Ascending aorta (tissue), 2 donors: ENCODE results near the gene NBL1. TPM values are rescaled to one million over a fixed set of nuclear protein-coding genes. Genes with fewer than 3 reads are reported as not detected.

Experiments used
- DNase-seq, 2 donors: peaks; one replicate each; pipeline ENCODE4 v3.0.0-alpha.2; 2019; ENCODE audit warnings: low spot score in 2 of 2
- H3K27ac ChIP-seq, 2 donors: fragments of 200-600 bp; sonication (generic); one replicate each; pipeline ENCODE4 v1.5.1; 2016 to 2017; ENCODE audit warnings: mild to moderate bottlenecking in 1 of 2
- H3K27me3 ChIP-seq: fragments of 200-600 bp; sonication (generic); one replicate; pipeline ENCODE4 v1.5.1; 2017
- H3K36me3 ChIP-seq, 2 donors: fragments of 200-600 bp; sonication (generic); one replicate each; pipeline ENCODE4 v1.5.1; 2016
- H3K4me1 ChIP-seq, 2 donors: fragments of 200-600 bp; sonication (generic); one replicate each; pipeline ENCODE4 v1.5.1; 2016 to 2017; ENCODE audit warnings: mild to moderate bottlenecking in 1 of 2
- H3K4me3 ChIP-seq, 2 donors: fragments of 200-600 bp; sonication (generic); one replicate each; pipeline ENCODE4 v1.5.1; 2016 to 2017; ENCODE audit warnings: mild to moderate bottlenecking in 1 of 2
- H3K9me3 ChIP-seq, 2 donors: fragments of 200-600 bp; sonication (generic); one replicate each; pipeline ENCODE4 v1.5.1; 2016
- intact Hi-C: fragments of 100-400 bp; cut with DNase I; formaldehyde crosslinking; loops from one replicate; pipeline ENCODE4 v1.15.1; 2023
- total RNA-seq: library from RNA; depleted of rRNA; stranded (reverse); fragments of >200 nt; gene quantifications from one replicate; pipeline ENCODE4 v1.1.0, GENCODE V29; 2016
- TF ChIP-seq, protein P1 (sequence below), 3 experiments: fragments of 200-600 bp in 2 of 3; fragments of 450-650 bp in 1 of 3; sonication (generic) in 2 of 3; IDR thresholded peaks; one replicate each; pipeline ENCODE4 v1.5.1; 2016 to 2019; ENCODE audit warnings: antibody characterized with exemption in 3 of 3, mild to moderate bottlenecking in 1 of 3, moderate library complexity in 1 of 3

NBL1 gene
- total RNA-seq, 1 donor from 2014 or later: 157 TPM

DNA sequence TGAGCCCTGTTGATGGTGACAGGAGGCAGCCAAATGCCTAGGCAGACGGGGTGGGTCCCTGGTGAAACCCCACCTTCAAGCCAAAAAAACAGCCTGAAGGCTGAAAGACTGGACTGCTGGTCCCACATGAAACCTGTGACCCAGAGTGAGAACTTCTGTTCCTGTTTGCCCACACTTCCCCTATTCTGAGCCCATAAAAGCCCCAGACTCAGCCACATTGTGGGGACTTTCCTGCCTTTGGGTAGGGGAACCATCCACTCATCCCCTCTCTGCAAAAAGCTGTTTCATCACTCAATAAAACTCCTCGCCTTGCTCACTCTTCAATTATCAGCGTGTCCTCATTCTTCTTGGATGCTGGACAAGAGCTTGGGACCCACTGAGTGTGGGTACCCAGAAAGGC is 45.7 kb downstream of the NBL1 start:
- Histone ChIP-seq H3K9me3 (no peaks in the 10 kb centered on the region), H3K36me3 (peaks cover 53 to 64% of the 10 kb centered on the region in 2 donors), H3K4me3 (no peak overlapping the region), H3K27ac (no peak overlapping the region), H3K4me1 (no peaks in the 10 kb centered on the region), H3K27me3 (no peaks in the 10 kb centered on the region)
- TF ChIP-seq, protein P1, sequence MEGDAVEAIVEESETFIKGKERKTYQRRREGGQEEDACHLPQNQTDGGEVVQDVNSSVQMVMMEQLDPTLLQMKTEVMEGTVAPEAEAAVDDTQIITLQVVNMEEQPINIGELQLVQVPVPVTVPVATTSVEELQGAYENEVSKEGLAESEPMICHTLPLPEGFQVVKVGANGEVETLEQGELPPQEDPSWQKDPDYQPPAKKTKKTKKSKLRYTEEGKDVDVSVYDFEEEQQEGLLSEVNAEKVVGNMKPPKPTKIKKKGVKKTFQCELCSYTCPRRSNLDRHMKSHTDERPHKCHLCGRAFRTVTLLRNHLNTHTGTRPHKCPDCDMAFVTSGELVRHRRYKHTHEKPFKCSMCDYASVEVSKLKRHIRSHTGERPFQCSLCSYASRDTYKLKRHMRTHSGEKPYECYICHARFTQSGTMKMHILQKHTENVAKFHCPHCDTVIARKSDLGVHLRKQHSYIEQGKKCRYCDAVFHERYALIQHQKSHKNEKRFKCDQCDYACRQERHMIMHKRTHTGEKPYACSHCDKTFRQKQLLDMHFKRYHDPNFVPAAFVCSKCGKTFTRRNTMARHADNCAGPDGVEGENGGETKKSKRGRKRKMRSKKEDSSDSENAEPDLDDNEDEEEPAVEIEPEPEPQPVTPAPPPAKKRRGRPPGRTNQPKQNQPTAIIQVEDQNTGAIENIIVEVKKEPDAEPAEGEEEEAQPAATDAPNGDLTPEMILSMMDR (IDR thresholded peaks at IDR 0.05): no peak
- no peak for DNase-seq
- intact Hi-C loops: no loop called here

DNA sequence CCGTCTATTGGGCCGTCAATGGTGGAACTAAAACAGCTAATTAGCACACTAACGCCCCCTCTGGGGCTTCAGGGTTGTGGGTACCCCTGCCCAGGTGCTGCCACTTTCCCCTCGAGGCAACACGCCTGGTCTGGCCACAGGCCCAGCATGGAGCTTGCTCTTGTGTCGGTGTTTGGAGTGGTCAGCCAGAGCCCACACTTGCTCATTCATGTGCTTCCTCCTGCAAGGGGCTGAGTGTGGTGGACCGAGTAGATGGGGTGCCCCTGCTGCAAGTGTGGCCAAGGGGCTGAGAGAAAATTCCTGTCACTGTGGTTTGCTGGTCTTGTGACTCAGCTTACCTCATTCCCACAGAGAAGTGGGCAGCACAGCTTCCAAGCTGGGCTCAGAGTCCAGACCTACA is 46.2 kb downstream of the NBL1 start:
- Histone ChIP-seq H3K36me3 (peaks cover 58 to 64% of the 10 kb centered on the region in 2 donors), H3K9me3 (no peaks in the 10 kb centered on the region), H3K4me3 (no peak overlapping the region), H3K4me1 (no peaks in the 10 kb centered on the region), H3K27me3 (no peaks in the 10 kb centered on the region), H3K27ac (no peak overlapping the region)
- TF ChIP-seq, protein P1 (IDR thresholded peaks at IDR 0.05): no peak
- no peak for DNase-seq
- intact Hi-C loops: no loop called here

DNA sequence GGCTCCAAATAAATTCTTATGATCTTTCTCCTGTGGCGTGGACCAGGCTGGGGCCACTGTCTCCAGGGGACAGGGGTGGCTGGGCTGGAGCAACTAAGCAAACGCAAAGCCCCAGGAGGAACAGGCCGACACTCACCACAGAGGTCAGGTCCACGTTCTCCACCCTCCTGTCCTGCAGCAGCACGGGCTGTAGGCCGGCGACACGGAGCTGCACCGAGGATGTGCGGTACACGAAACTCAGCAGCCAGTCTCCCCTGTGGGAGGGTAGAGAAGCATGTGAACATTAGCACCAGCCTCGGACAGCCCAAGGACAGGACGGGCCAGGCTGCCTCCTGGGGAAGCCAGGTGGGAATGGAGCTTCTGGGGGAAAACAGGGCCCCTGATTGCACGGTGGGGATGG is 50.2 kb downstream of the NBL1 start:
- Histone ChIP-seq H3K4me3 (no peak overlapping the region), H3K36me3 (peaks cover 42 to 65% of the 10 kb centered on the region in 2 donors), H3K9me3 (no peaks in the 10 kb centered on the region), H3K4me1 (no peaks in the 10 kb centered on the region), H3K27me3 (no peaks in the 10 kb centered on the region), H3K27ac (no peak overlapping the region)
- TF ChIP-seq, protein P1 (IDR thresholded peaks at IDR 0.05): no peak
- no peak for DNase-seq
- intact Hi-C loops: no loop called here

GRCh38 chr1:19695772-19696171 is 51.7 kb downstream of the NBL1 start:
- H3K4me1 ChIP-seq: no peaks in the 10 kb centered on the region
- no peak overlapping the region for H3K4me3 ChIP-seq
- no peaks in the 10 kb centered on the region for H3K27me3 ChIP-seq
- intact Hi-C loops: no loop called here
- peaks cover 44 to 73% of the 10 kb centered on the region in 2 donors for H3K36me3 ChIP-seq
- no peaks in the 10 kb centered on the region for H3K9me3 ChIP-seq
- DNase-seq: no peak
- TF ChIP-seq, protein P1 (IDR thresholded peaks at IDR 0.05): no peak
- H3K27ac ChIP-seq: no peak overlapping the region

GRCh38 chr1:19696820-19697219 is 52.7 kb downstream of the NBL1 start:
- no peaks in the 10 kb centered on the region for H3K9me3 ChIP-seq
- TF ChIP-seq, protein P1 (IDR thresholded peaks at IDR 0.05): no peak
- no peak overlapping the region for H3K4me3 ChIP-seq
- H3K4me1 ChIP-seq: no peaks in the 10 kb centered on the region
- H3K36me3 ChIP-seq: peaks cover 39 to 69% of the 10 kb centered on the region in 2 donors
- intact Hi-C loops: no loop called here
- DNase-seq: no peak
- H3K27me3 ChIP-seq: no peaks in the 10 kb centered on the region
- no peak overlapping the region for H3K27ac ChIP-seq

DNA sequence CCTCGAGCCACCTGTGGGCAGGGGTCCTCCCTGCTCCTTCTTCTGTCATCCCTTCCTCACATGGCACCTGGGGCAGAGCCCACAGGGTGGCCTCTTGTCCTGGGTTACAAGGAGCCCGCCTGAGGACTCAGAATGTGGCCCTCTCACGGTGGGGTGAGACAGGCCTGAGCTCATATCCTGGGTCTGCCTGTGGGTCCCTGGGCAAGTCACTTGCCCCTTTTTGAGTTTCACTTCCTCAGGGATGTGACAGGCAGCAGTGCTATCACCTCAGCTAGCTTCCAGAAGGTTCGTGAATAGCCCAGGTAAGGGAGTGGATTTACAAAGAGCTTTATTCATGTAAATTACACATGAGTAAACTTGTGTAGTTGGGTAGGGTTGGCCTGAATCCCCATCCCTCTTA is 54.1 kb downstream of the NBL1 start:
- Histone ChIP-seq H3K4me3 (no peak overlapping the region), H3K36me3 (peaks cover 43 to 63% of the 10 kb centered on the region in 2 donors), H3K27me3 (no peaks in the 10 kb centered on the region), H3K27ac (no peak overlapping the region), H3K4me1 (no peaks in the 10 kb centered on the region), H3K9me3 (no peaks in the 10 kb centered on the region)
- TF ChIP-seq, protein P1 (IDR thresholded peaks at IDR 0.05): no peak
- DNase-seq: no peak
- intact Hi-C loops: no loop called here
